ENCODE data around the gene TMEM9.

- TF ChIP-seq CTCF (IDR thresholded peaks at IDR 0.05) (no peak), POLR2A (IDR thresholded peaks at IDR 0.05) (no peak)
Observed at GRCh38 chr1:201180901-201181300, 26.6 kb upstream of the TMEM9 start.
